Measurements from ENCODE around the gene CRYGC.
"Not testable (repeated sequence)": the region's sequence is repeated elsewhere in the genome, so short reads cannot be mapped to it uniquely, and the experiment has no call there.

DNA sequence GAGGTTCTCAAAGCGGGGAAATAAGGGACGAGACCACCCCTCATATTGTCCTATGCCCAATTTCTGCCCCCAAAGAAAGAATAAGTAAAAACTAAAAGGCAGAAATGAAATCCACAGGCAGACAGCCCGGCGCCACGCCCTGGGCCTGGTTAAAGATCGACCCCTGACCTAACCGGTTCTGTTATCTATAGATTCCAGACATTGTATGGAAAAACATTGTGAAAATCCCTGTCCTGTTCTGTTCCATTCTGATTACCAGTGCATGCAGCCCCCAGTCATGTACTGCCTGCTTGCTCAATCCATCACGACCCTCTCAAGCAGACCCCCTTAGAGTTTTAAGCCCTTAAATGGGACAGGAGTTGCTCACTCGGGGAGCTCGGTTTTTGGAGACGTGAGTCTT lies 12.2 kb downstream of the CRYGC start:
- TF ChIP-seq, protein P1, sequence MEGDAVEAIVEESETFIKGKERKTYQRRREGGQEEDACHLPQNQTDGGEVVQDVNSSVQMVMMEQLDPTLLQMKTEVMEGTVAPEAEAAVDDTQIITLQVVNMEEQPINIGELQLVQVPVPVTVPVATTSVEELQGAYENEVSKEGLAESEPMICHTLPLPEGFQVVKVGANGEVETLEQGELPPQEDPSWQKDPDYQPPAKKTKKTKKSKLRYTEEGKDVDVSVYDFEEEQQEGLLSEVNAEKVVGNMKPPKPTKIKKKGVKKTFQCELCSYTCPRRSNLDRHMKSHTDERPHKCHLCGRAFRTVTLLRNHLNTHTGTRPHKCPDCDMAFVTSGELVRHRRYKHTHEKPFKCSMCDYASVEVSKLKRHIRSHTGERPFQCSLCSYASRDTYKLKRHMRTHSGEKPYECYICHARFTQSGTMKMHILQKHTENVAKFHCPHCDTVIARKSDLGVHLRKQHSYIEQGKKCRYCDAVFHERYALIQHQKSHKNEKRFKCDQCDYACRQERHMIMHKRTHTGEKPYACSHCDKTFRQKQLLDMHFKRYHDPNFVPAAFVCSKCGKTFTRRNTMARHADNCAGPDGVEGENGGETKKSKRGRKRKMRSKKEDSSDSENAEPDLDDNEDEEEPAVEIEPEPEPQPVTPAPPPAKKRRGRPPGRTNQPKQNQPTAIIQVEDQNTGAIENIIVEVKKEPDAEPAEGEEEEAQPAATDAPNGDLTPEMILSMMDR (conservative IDR thresholded peaks at IDR 0.05; ENCODE audit: low read depth in 2 of 2): not testable (repeated sequence)
- TF ChIP-seq EZH2phosphoT487 (IDR thresholded peaks at IDR 0.05; ENCODE audit: unreplicated experiment); EZH2 (IDR thresholded peaks at IDR 0.05; ENCODE audit: low read depth, unreplicated experiment); NANOG (IDR thresholded peaks at IDR 0.05; ENCODE audit: borderline replicate concordance): not testable (repeated sequence)
